GM12878 (cell line): ENCODE measurements around the gene SMCO1.
"Not testable (repeated sequence)": the region's sequence is repeated elsewhere in the genome, so short reads cannot be mapped to it uniquely, and the experiment has no call there.

Experiments used
- CTCF ChIP-seq, 3 experiments: IDR thresholded peaks in 2 of 3; conservative IDR thresholded peaks in 1 of 3; 2 replicates each; pipeline ENCODE4 v1.5.1; 2011; ENCODE audit warnings: low read depth in 3 of 3, low read length in 3 of 3, mild to moderate bottlenecking in 3 of 3, control low read depth in 2 of 3, moderate library complexity in 2 of 3, inconsistent platforms in 1 of 3, mixed read lengths in 1 of 3; ENCODE audit not compliant: control insufficient read depth in 2 of 3, insufficient read depth in 1 of 3; ENCODE audit errors: extremely low read depth in 1 of 3
- DPF2 ChIP-seq: fragments of 450-650 bp; IDR thresholded peaks from 2 replicates; pipeline ENCODE4 v1.6.1; 2017; ENCODE audit warnings: mild to moderate bottlenecking
- HDAC2 ChIP-seq: fragments of 200-600 bp; sonication (generic); IDR thresholded peaks from 2 replicates; pipeline ENCODE4 v1.6.1; 2017
- MXI1 ChIP-seq: fragments of 150-350 bp; IDR thresholded peaks from 2 replicates; pipeline ENCODE4 v1.6.1; 2011; ENCODE audit warnings: low read depth, mild to moderate bottlenecking, inconsistent platforms, low read length, improper control_type of control experiment
- POLR2A ChIP-seq: IDR thresholded peaks from 2 replicates; pipeline ENCODE4 v1.6.1; 2011; ENCODE audit warnings: low read depth, mild to moderate bottlenecking, low read length
- SIN3A ChIP-seq: IDR thresholded peaks from 2 replicates; pipeline ENCODE4 v1.6.1; 2012; ENCODE audit warnings: low read depth, low read length, improper control_type of control experiment
- SKIL ChIP-seq: fragments of 450-650 bp; IDR thresholded peaks from 2 replicates; pipeline ENCODE4 v1.6.1; 2017; ENCODE audit warnings: mild to moderate bottlenecking, low read depth, inconsistent platforms; ENCODE audit not compliant: poor library complexity, severe bottlenecking
- TAF1 ChIP-seq: IDR thresholded peaks from 2 replicates; pipeline ENCODE4 v1.6.1; 2011; ENCODE audit warnings: mild to moderate bottlenecking, low read depth, low read length, borderline replicate concordance
- TBL1XR1 ChIP-seq: IDR thresholded peaks from 2 replicates; pipeline ENCODE4 v1.6.1; 2012; ENCODE audit warnings: low read depth, low read length, improper control_type of control experiment
- ZNF24 ChIP-seq: fragments of 450-650 bp; IDR thresholded peaks from 2 replicates; pipeline ENCODE4 v1.6.1; 2017; ENCODE audit warnings: antibody characterized with exemption, mild to moderate bottlenecking

GRCh38 chr3:196521291-196521690 lies 6.1 kb upstream of the SMCO1 start:
- TF ChIP-seq POLR2A; SKIL; TBL1XR1; SIN3A; DPF2; ZNF24; HDAC2; TAF1; CTCF (IDR thresholded peaks at IDR 0.05 in 2 of 3, conservative IDR thresholded peaks at IDR 0.05 in 1 of 3; ENCODE audit: control insufficient read depth in 2 of 3, extremely low read depth in 1 of 3, insufficient read depth in 1 of 3, low read depth in 3 of 3, low read length in 3 of 3); MXI1: not testable (repeated sequence)
